GM12878 (cell line): ENCODE results near the gene MYCBP2. TPM values are rescaled to one million over a fixed set of nuclear protein-coding genes. Genes with fewer than 3 reads are reported as not detected.

Source experiments
- ATAC-seq: fragments of 200-7000 bp; cut with Tn5 transposase; 3 replicates; pipeline ENCODE4 v1.9.1; 2020; ENCODE audit warnings: mild to moderate bottlenecking, moderate library complexity
- BruUV-seq: library from RNA; stranded (reverse); fragments of 400-500 nt; replicated peaks from 2 replicates; lab custom pipeline; 2021; lab: Mats Ljungman, UMichigan
- CTCF ChIA-PET: fragments of 300-600 bp; sonication (Branson Sonifier 250); formaldehyde crosslinking; extraction: SDS; loops from one replicate; lab custom pipeline; 2021; ENCODE audit warnings: inconsistent platforms; lab: Yijun Ruan, JAX
- POLR2A ChIA-PET: fragments of 350-600 bp; formaldehyde crosslinking; extraction: SDS; loops from one replicate; lab custom pipeline; 2021; ENCODE audit warnings: inconsistent platforms; lab: Charles Lee
- RAD21 ChIA-PET: fragments of 300-600 bp; sonication (Branson Sonifier 250); formaldehyde crosslinking; loops from one replicate; lab custom pipeline; 2023; ENCODE audit warnings: antibody characterized with exemption; ENCODE audit not compliant: unreplicated experiment; lab: Charles Lee
- SMC1A ChIA-PET: fragments of 300-600 bp; sonication (Branson Sonifier 250); formaldehyde crosslinking; loops from one replicate; lab custom pipeline; 2023; ENCODE audit not compliant: unreplicated experiment, uncharacterized antibody; lab: Charles Lee
- DNase-seq: peaks from one replicate; pipeline ENCODE4 v3.0.0-alpha.2; 2011; ENCODE audit warnings: low read depth, low spot score
- FAIRE-seq: peaks from 3 replicates; lab custom pipeline; 2011; peaks lifted over from hg19 to GRCh38; lab: Jason Lieb, UNC
- H2AFZ ChIP-seq: 2 replicates; pipeline ENCODE4 v1.6.0; 2011; ENCODE audit warnings: low read depth, low read length, control low read depth; ENCODE audit not compliant: control insufficient read depth
- H3K27ac ChIP-seq: 2 replicates; pipeline ENCODE4 v1.5.1; 2011; ENCODE audit warnings: control low read depth; ENCODE audit not compliant: control insufficient read depth, insufficient read depth
- H3K27me3 ChIP-seq, 2 experiments: replicated peaks in 1 of 2; 2 replicates each; pipeline versions ENCODE4 v1.6.0 to v1.6.1; 2011; ENCODE audit warnings: low read length in 1 of 2; ENCODE audit not compliant: control insufficient read depth in 2 of 2, insufficient read depth in 2 of 2
- H3K36me3 ChIP-seq, 2 experiments: 2 replicates each; pipeline ENCODE4 v1.5.1; 2011; ENCODE audit warnings: low read length in 1 of 2; ENCODE audit not compliant: control insufficient read depth in 2 of 2, insufficient read depth in 2 of 2
- H3K4me1 ChIP-seq: 2 replicates; pipeline ENCODE4 v1.6.1; 2011; ENCODE audit warnings: mild to moderate bottlenecking, low read length, moderate library complexity, mixed read lengths; ENCODE audit not compliant: control insufficient read depth, insufficient read depth
- H3K4me2 ChIP-seq: 2 replicates; pipeline ENCODE4 v1.6.0; 2011; ENCODE audit warnings: control low read depth; ENCODE audit not compliant: control insufficient read depth, insufficient read depth
- H3K4me3 ChIP-seq: fragments of 200-600 bp; sonication (generic); 2 replicates; pipeline ENCODE4 v1.5.1; 2016
- H3K79me2 ChIP-seq: 2 replicates; pipeline ENCODE4 v1.6.0; 2011; ENCODE audit warnings: low read length; ENCODE audit not compliant: control insufficient read depth, insufficient read depth
- H3K9ac ChIP-seq: 2 replicates; pipeline ENCODE4 v1.8.0; 2011; ENCODE audit warnings: low read length, control low read depth, mixed read lengths; ENCODE audit not compliant: control insufficient read depth, insufficient read depth
- H3K9me3 ChIP-seq: replicated peaks from 3 replicates; pipeline ENCODE4 v1.5.1; 2011; ENCODE audit warnings: mild to moderate bottlenecking, low read length; ENCODE audit not compliant: control insufficient read depth, insufficient read depth
- H4K20me1 ChIP-seq: 2 replicates; pipeline ENCODE4 v1.6.0; 2011; ENCODE audit not compliant: control insufficient read depth, insufficient read depth
- BMI1 ChIP-seq: fragments of 450-650 bp; IDR thresholded peaks from 2 replicates; pipeline ENCODE4 v1.6.1; 2016; ENCODE audit warnings: mild to moderate bottlenecking, moderate library complexity, borderline replicate concordance
- CHD1 ChIP-seq: IDR thresholded peaks from 2 replicates; pipeline ENCODE4 v1.6.1; 2012; ENCODE audit warnings: low read depth, low read length, improper control_type of control experiment
- CUX1 ChIP-seq: IDR thresholded peaks from 2 replicates; pipeline ENCODE4 v1.6.1; 2012; ENCODE audit warnings: improper control_type of control experiment, low read depth, low read length; ENCODE audit not compliant: insufficient replicate concordance
- SUZ12 ChIP-seq: fragments of 200-600 bp; sonication (generic); IDR thresholded peaks from one replicate; pipeline ENCODE4 v1.6.1; 2018; ENCODE audit warnings: antibody characterized with exemption, mild to moderate bottlenecking; ENCODE audit not compliant: unreplicated experiment
- WGBS: methylation state at CpG from one replicate; pipeline ENCODE4 v1.1.6; 2016; ENCODE audit warnings: low lambda C conversion rate; ENCODE audit not compliant: insufficient replicate concordance, insufficient coverage; ENCODE audit errors: missing lambda C conversion rate; 5-methylcytosine and 5-hydroxymethylcytosine counted together
- in situ Hi-C: fragments of 300-500 bp; cut with MboI; formaldehyde crosslinking; loops from 9 replicates; pipeline ENCODE4 v1.14.3; 2018; ENCODE audit warnings: mixed read lengths
- intact Hi-C: fragments of 100-400 bp; cut with micrococcal nuclease; formaldehyde crosslinking; loops from one replicate; pipeline ENCODE4 v1.14.2; 2022; ENCODE audit not compliant: unreplicated experiment
- polyA plus RNA-seq, 11 experiments: library from polyadenylated mRNA; depleted of rRNA in 4 of 11; unstranded in 6 of 11; stranded (reverse) in 5 of 11; fragments of >200 nt; fragmentation: Nextera tagmentation in 4 of 11; fragmentation: Illumina TruSeq in 1 of 11; extraction: Ambion mirVana in 4 of 11; extraction: Trizol in 1 of 11; gene quantifications; 1 replicate in 1 of 11; 2 replicates in 10 of 11; pipeline versions ENCODE4 v1.2.1 to v1.2.3, GENCODE V29; 2011 to 2016; ENCODE audit warnings: inconsistent platforms in 2 of 11, missing spikeins in 2 of 11, low read depth in 1 of 11
- total RNA-seq, 4 experiments: library from RNA; depleted of rRNA in 3 of 4; stranded (reverse); fragments of >200 nt in 3 of 4; fragmentation: Illumina TruSeq in 1 of 4; extraction: Trizol in 1 of 4; gene quantifications; 2 replicates each; pipeline versions ENCODE4 v1.2.1 to v1.2.3, GENCODE V29; 2013 to 2021
- TF ChIP-seq, protein P1 (sequence below): fragments of 450-650 bp; IDR thresholded peaks from 2 replicates; pipeline ENCODE4 v1.6.1; 2017; ENCODE audit warnings: mild to moderate bottlenecking, moderate library complexity
- TF ChIP-seq, protein P2 (sequence below): fragments of 450-650 bp; IDR thresholded peaks from 2 replicates; pipeline ENCODE4 v1.6.1; 2016; ENCODE audit warnings: mild to moderate bottlenecking, moderate library complexity, borderline replicate concordance
- TF ChIP-seq, protein P3 (sequence below): IDR thresholded peaks from 2 replicates; pipeline ENCODE4 v1.6.1; 2011; ENCODE audit warnings: low read depth, mild to moderate bottlenecking, low read length, moderate library complexity, borderline replicate concordance; ENCODE audit errors: extremely low read depth

MYCBP2 gene
- total and polyA plus RNA-seq, 10 of the 15 experiments (the other 5 are each of a cell fraction or from before 2014, with no cell fraction given): 51.9 to 152 (median 98.2) TPM

- ChIA-PET POLR2A (interaction anchor here (0.5 to 2.3 kb wide), 5 partner anchors 10 to 325 kb away, joined by 3 to 8 read pairs (median 4); no protein-coding TSS in a partner anchor), CTCF (interaction anchor here (0.9 kb wide), 1 partner anchor 9 kb away, joined by 3 read pairs; no protein-coding TSS in a partner anchor), SMC1A (interaction anchor here (0.6 to 8.9 kb wide), 8 partner anchors 10 to 168 kb away, joined by 3 to 53 read pairs (median 4); no protein-coding TSS in a partner anchor), RAD21 (no interaction called here)
- no peaks in the 10 kb centered on the region for H3K9me3 ChIP-seq
- no peak for DNase-seq
- H3K4me2 ChIP-seq: no peak overlapping the region
- no peak overlapping the region for H2AFZ ChIP-seq
- no peak overlapping the region for H3K9ac ChIP-seq
- no peaks in the 10 kb centered on the region; a peak in 1 of 4 replicates for H3K36me3 ChIP-seq
- no peak overlapping the region for H3K27ac ChIP-seq
- H3K4me3 ChIP-seq: no peak overlapping the region
- peaks cover 100% of the 10 kb centered on the region for H3K79me2 ChIP-seq
- intact Hi-C loops: no loop called here
- in situ Hi-C loops: no loop called here
- H3K4me1 ChIP-seq: peaks cover 19% of the 10 kb centered on the region
- FAIRE-seq: no peak
- H4K20me1 ChIP-seq: no peaks in the 10 kb centered on the region
- H3K27me3 ChIP-seq: no peaks in the 10 kb centered on the region
- TF ChIP-seq CUX1 (no peak), CHD1 (no peak), SUZ12 (no peak), BMI1 (no peak)
- TF ChIP-seq, protein P1, sequence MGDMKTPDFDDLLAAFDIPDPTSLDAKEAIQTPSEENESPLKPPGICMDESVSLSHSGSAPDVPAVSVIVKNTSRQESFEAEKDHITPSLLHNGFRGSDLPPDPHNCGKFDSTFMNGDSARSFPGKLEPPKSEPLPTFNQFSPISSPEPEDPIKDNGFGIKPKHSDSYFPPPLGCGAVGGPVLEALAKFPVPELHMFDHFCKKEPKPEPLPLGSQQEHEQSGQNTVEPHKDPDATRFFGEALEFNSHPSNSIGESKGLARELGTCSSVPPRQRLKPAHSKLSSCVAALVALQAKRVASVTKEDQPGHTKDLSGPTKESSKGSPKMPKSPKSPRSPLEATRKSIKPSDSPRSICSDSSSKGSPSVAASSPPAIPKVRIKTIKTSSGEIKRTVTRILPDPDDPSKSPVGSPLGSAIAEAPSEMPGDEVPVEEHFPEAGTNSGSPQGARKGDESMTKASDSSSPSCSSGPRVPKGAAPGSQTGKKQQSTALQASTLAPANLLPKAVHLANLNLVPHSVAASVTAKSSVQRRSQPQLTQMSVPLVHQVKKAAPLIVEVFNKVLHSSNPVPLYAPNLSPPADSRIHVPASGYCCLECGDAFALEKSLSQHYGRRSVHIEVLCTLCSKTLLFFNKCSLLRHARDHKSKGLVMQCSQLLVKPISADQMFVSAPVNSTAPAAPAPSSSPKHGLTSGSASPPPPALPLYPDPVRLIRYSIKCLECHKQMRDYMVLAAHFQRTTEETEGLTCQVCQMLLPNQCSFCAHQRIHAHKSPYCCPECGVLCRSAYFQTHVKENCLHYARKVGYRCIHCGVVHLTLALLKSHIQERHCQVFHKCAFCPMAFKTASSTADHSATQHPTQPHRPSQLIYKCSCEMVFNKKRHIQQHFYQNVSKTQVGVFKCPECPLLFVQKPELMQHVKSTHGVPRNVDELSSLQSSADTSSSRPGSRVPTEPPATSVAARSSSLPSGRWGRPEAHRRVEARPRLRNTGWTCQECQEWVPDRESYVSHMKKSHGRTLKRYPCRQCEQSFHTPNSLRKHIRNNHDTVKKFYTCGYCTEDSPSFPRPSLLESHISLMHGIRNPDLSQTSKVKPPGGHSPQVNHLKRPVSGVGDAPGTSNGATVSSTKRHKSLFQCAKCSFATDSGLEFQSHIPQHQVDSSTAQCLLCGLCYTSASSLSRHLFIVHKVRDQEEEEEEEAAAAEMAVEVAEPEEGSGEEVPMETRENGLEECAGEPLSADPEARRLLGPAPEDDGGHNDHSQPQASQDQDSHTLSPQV: no peak
- TF ChIP-seq, protein P2, sequence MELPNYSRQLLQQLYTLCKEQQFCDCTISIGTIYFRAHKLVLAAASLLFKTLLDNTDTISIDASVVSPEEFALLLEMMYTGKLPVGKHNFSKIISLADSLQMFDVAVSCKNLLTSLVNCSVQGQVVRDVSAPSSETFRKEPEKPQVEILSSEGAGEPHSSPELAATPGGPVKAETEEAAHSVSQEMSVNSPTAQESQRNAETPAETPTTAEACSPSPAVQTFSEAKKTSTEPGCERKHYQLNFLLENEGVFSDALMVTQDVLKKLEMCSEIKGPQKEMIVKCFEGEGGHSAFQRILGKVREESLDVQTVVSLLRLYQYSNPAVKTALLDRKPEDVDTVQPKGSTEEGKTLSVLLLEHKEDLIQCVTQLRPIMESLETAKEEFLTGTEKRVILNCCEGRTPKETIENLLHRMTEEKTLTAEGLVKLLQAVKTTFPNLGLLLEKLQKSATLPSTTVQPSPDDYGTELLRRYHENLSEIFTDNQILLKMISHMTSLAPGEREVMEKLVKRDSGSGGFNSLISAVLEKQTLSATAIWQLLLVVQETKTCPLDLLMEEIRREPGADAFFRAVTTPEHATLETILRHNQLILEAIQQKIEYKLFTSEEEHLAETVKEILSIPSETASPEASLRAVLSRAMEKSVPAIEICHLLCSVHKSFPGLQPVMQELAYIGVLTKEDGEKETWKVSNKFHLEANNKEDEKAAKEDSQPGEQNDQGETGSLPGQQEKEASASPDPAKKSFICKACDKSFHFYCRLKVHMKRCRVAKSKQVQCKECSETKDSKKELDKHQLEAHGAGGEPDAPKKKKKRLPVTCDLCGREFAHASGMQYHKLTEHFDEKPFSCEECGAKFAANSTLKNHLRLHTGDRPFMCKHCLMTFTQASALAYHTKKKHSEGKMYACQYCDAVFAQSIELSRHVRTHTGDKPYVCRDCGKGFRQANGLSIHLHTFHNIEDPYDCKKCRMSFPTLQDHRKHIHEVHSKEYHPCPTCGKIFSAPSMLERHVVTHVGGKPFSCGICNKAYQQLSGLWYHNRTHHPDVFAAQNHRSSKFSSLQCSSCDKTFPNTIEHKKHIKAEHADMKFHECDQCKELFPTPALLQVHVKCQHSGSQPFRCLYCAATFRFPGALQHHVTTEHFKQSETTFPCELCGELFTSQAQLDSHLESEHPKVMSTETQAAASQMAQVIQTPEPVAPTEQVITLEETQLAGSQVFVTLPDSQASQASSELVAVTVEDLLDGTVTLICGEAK: peak; percentile 37; the same call in 1 of the 2 replicates
- TF ChIP-seq, protein P3, sequence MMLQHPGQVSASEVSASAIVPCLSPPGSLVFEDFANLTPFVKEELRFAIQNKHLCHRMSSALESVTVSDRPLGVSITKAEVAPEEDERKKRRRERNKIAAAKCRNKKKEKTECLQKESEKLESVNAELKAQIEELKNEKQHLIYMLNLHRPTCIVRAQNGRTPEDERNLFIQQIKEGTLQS: no peak
- WGBS: 50% methylated on average over 2 of the region's 2 CpGs
- no TSS peak for BruUV-seq
- ATAC-seq: no peak
These were observed 16.7 kb downstream of the MYCBP2 start for GRCh38 chr13:77310161-77310560.
